HEK293 (cell line): ENCODE data around the gene IGFLR1.

ENCODE experiments used
- BCL11B ChIP-seq: fragments of 450-650 bp; formaldehyde crosslinking; IDR thresholded peaks from 2 replicates; pipeline ENCODE4 v1.5.1; 2016; ENCODE audit warnings: low read depth, missing biosample characterization, missing genetic modification characterization
- CTCF ChIP-seq: fragments of 450-650 bp; formaldehyde crosslinking; IDR thresholded peaks from 2 replicates; pipeline ENCODE4 v1.5.1; 2016; ENCODE audit warnings: missing biosample characterization, missing genetic modification characterization
- GLIS1 ChIP-seq: fragments of 450-650 bp; formaldehyde crosslinking; IDR thresholded peaks from 2 replicates; pipeline ENCODE4 v1.5.1; 2016; ENCODE audit warnings: missing biosample characterization, missing genetic modification characterization
- GLIS2 ChIP-seq: fragments of 450-650 bp; formaldehyde crosslinking; IDR thresholded peaks from 2 replicates; pipeline ENCODE4 v1.5.1; 2016; ENCODE audit warnings: missing biosample characterization, missing genetic modification characterization
- HOXC10 ChIP-seq: sonication (generic); formaldehyde crosslinking; IDR thresholded peaks from 2 replicates; pipeline ENCODE4 v1.8.1; 2023; ENCODE audit warnings: mild to moderate bottlenecking, missing genetic modification reagents
- KLF16 ChIP-seq: fragments of 450-650 bp; formaldehyde crosslinking; IDR thresholded peaks from 2 replicates; pipeline ENCODE4 v1.5.1; 2017; ENCODE audit warnings: missing biosample characterization, missing genetic modification characterization
- KLF8 ChIP-seq: fragments of 450-650 bp; formaldehyde crosslinking; IDR thresholded peaks from 2 replicates; pipeline ENCODE4 v1.5.1; 2016; ENCODE audit warnings: missing biosample characterization, missing genetic modification characterization
- SCRT2 ChIP-seq: fragments of 450-650 bp; formaldehyde crosslinking; IDR thresholded peaks from 2 replicates; pipeline ENCODE4 v1.5.1; 2016; ENCODE audit warnings: missing biosample characterization, missing genetic modification characterization
- ZBTB44 ChIP-seq: fragments of 450-650 bp; IDR thresholded peaks from 2 replicates; pipeline ENCODE4 v1.5.1; 2018; ENCODE audit warnings: missing biosample characterization, mild to moderate bottlenecking, missing genetic modification characterization
- ZBTB49 ChIP-seq: fragments of 450-650 bp; formaldehyde crosslinking; IDR thresholded peaks from 2 replicates; pipeline ENCODE4 v1.5.1; 2016; ENCODE audit warnings: missing biosample characterization, missing genetic modification characterization, low read depth
- ZFP41 ChIP-seq: fragments of 450-650 bp; formaldehyde crosslinking; IDR thresholded peaks from 2 replicates; pipeline ENCODE4 v1.5.1; 2016; ENCODE audit warnings: missing biosample characterization, missing genetic modification characterization, borderline replicate concordance
- ZFP69B ChIP-seq: fragments of 450-650 bp; formaldehyde crosslinking; IDR thresholded peaks from 2 replicates; pipeline ENCODE4 v1.5.1; 2016; ENCODE audit warnings: missing biosample characterization, missing genetic modification characterization
- ZNF132 ChIP-seq: fragments of 450-650 bp; formaldehyde crosslinking; IDR thresholded peaks from 2 replicates; pipeline ENCODE4 v1.5.1; 2017; ENCODE audit warnings: missing biosample characterization, missing genetic modification characterization, borderline replicate concordance
- ZNF133 ChIP-seq: fragments of 450-650 bp; formaldehyde crosslinking; IDR thresholded peaks from 2 replicates; pipeline ENCODE4 v1.5.1; 2016; ENCODE audit warnings: missing biosample characterization, missing genetic modification characterization
- ZNF148 ChIP-seq: fragments of 450-650 bp; formaldehyde crosslinking; IDR thresholded peaks from 2 replicates; pipeline ENCODE4 v1.5.0; 2017; ENCODE audit warnings: missing biosample characterization, missing genetic modification characterization, borderline replicate concordance
- ZNF335 ChIP-seq: fragments of 450-650 bp; formaldehyde crosslinking; conservative IDR thresholded peaks from 2 replicates; pipeline ENCODE4 v1.5.1; 2016; ENCODE audit warnings: missing biosample characterization, missing genetic modification characterization
- ZNF362 ChIP-seq: fragments of 450-650 bp; formaldehyde crosslinking; IDR thresholded peaks from 2 replicates; pipeline ENCODE4 v1.5.1; 2016; ENCODE audit warnings: missing biosample characterization, missing genetic modification characterization
- ZNF501 ChIP-seq: fragments of 450-650 bp; formaldehyde crosslinking; IDR thresholded peaks from 2 replicates; pipeline ENCODE4 v1.5.1; 2016; ENCODE audit warnings: missing biosample characterization, missing genetic modification characterization
- ZNF548 ChIP-seq: fragments of 450-650 bp; formaldehyde crosslinking; IDR thresholded peaks from 2 replicates; pipeline ENCODE4 v1.5.1; 2016; ENCODE audit warnings: missing biosample characterization, missing genetic modification characterization
- ZNF558 ChIP-seq: fragments of 450-650 bp; formaldehyde crosslinking; IDR thresholded peaks from 2 replicates; pipeline ENCODE4 v1.5.1; 2016; ENCODE audit warnings: missing biosample characterization, missing genetic modification characterization
- ZNF600 ChIP-seq: fragments of 450-650 bp; formaldehyde crosslinking; IDR thresholded peaks from 2 replicates; pipeline ENCODE4 v1.5.1; 2016; ENCODE audit warnings: missing biosample characterization, missing genetic modification characterization
- ZNF629 ChIP-seq: fragments of 450-650 bp; formaldehyde crosslinking; IDR thresholded peaks from 2 replicates; pipeline ENCODE4 v1.5.1; 2017; ENCODE audit warnings: missing biosample characterization, missing genetic modification characterization
- ZNF692 ChIP-seq: fragments of 450-650 bp; formaldehyde crosslinking; IDR thresholded peaks from 2 replicates; pipeline ENCODE4 v1.5.1; 2016; ENCODE audit warnings: missing biosample characterization, missing genetic modification characterization
- ZSCAN23 ChIP-seq: fragments of 450-650 bp; formaldehyde crosslinking; IDR thresholded peaks from 2 replicates; pipeline ENCODE4 v1.5.1; 2016; ENCODE audit warnings: missing biosample characterization, missing genetic modification characterization
- ZSCAN30 ChIP-seq: fragments of 450-650 bp; IDR thresholded peaks from 2 replicates; pipeline ENCODE4 v1.5.1; 2018; ENCODE audit warnings: missing biosample characterization, mild to moderate bottlenecking, missing genetic modification characterization, moderate library complexity
- ZSCAN4 ChIP-seq: fragments of 450-650 bp; formaldehyde crosslinking; IDR thresholded peaks from 2 replicates; pipeline ENCODE4 v1.5.1; 2017; ENCODE audit warnings: missing biosample characterization, missing genetic modification characterization
- ZSCAN5A ChIP-seq: fragments of 450-650 bp; formaldehyde crosslinking; IDR thresholded peaks from 2 replicates; pipeline ENCODE4 v1.5.1; 2016; ENCODE audit warnings: missing biosample characterization, missing genetic modification characterization

The IGFLR1 gene

GRCh38 chr19:35757231-35757748, 15.0 kb upstream of the IGFLR1 start (continued):
- TF ChIP-seq ZSCAN5A (tag by site-specific recombination) (0 out of 2 replicates have a peak, but pooled peaks have one; percentile 64), ZFP69B (tag by site-specific recombination) (peak; percentile 86), CTCF (tag by site-specific recombination) (peak; percentile 74), ZNF548 (tag by site-specific recombination) (no peak), KLF8 (no peak), ZBTB44 (tag by site-specific recombination) (peak; percentile 92), SCRT2 (tag by site-specific recombination) (peak; percentile 23), ZSCAN4 (tag by site-specific recombination) (0 out of 2 replicates have a peak, but pooled peaks have one; percentile 44), ZNF132 (no peak), ZNF558 (tag by site-specific recombination) (0 out of 2 replicates have a peak, but pooled peaks have one; percentile 78), ZBTB49 (tag by site-specific recombination) (no peak), ZNF600 (tag by site-specific recombination) (peak; percentile 76), BCL11B (tag by site-specific recombination) (peak; percentile 15; the same call in 1 of the 2 replicates), ZNF692 (tag by site-specific recombination) (peak; percentile 94), ZFP41 (tag by site-specific recombination) (no peak), ZSCAN23 (peak; percentile 77; the same call in 1 of the 2 replicates), ZNF335 (tag by site-specific recombination) (peak; percentile 89), ZNF133 (tag by site-specific recombination) (no peak), KLF16 (tag by site-specific recombination) (peak; percentile 72), ZNF501 (tag by site-specific recombination) (peak; percentile 88), ZSCAN30 (tag by site-specific recombination) (peak; percentile 97), GLIS2 (peak; percentile 97), ZNF629 (tag by site-specific recombination) (peak; percentile 80), GLIS1 (peak; percentile 99), ZNF148 (tag by site-specific recombination) (no peak), ZNF362 (tag by site-specific recombination) (no peak), HOXC10 (CRISPR knock-in tag) (no peak)
